IMR-90 (cell line): ENCODE measurements around the gene UBE2E2. TPM values are rescaled to one million over a fixed set of nuclear protein-coding genes. Genes with fewer than 3 reads are reported as not detected.

ENCODE experiments used
- ATAC-seq: fragments of 200-7000 bp; cut with Tn5 transposase; 2 replicates; pipeline ENCODE4 v1.9.1; 2020; ENCODE audit warnings: low read depth, mild to moderate bottlenecking, moderate library complexity
- BruUV-seq: library from RNA; stranded (reverse); fragments of 400-500 nt; replicated peaks from 2 replicates; lab custom pipeline; 2021; lab: Mats Ljungman, UMichigan
- CTCF ChIA-PET: fragments of 300-600 bp; formaldehyde crosslinking; extraction: SDS; loops from one replicate; lab custom pipeline; 2021; ENCODE audit warnings: antibody characterized with exemption; lab: Yijun Ruan, JAX
- POLR2A ChIA-PET: fragments of 300-600 bp; sonication (Branson Sonifier 250); formaldehyde crosslinking; loops from one replicate; lab custom pipeline; 2022; ENCODE audit warnings: antibody characterized with exemption; ENCODE audit not compliant: unreplicated experiment; lab: Charles Lee
- DNase-seq: peaks from one replicate; pipeline ENCODE4 v3.0.0; 2013
- H2AFZ ChIP-seq: replicated peaks from 2 replicates; pipeline ENCODE3; 2013; ENCODE audit warnings: low read length, mild to moderate bottlenecking; ENCODE audit not compliant: poor library complexity
- H2AK5ac ChIP-seq: 2 replicates; pipeline ENCODE4 v1.6.1; 2013; ENCODE audit warnings: low read depth, low read length, inconsistent platforms
- H2AK9ac ChIP-seq: replicated peaks from 2 replicates; pipeline ENCODE3; 2013; ENCODE audit warnings: mild to moderate bottlenecking, low read depth, low read length, moderate library complexity; ENCODE audit not compliant: poor library complexity
- H2BK120ac ChIP-seq: 2 replicates; pipeline ENCODE4 v1.6.1; 2013; ENCODE audit warnings: low read depth, low read length, inconsistent platforms
- H2BK15ac ChIP-seq: 3 replicates; pipeline ENCODE4 v1.6.1; 2013; ENCODE audit warnings: low read depth, low read length, inconsistent platforms
- H2BK20ac ChIP-seq: 2 replicates; pipeline ENCODE4 v1.6.1; 2013; ENCODE audit warnings: low read depth, mild to moderate bottlenecking, inconsistent platforms, low read length, moderate library complexity
- H2BK5ac ChIP-seq: 2 replicates; pipeline ENCODE4 v1.6.1; 2013; ENCODE audit warnings: mild to moderate bottlenecking, low read depth, low read length, inconsistent platforms; ENCODE audit not compliant: poor library complexity, severe bottlenecking
- H3K14ac ChIP-seq: replicated peaks from 2 replicates; pipeline ENCODE4 v1.6.1; 2013; ENCODE audit warnings: low read depth, low read length, inconsistent platforms
- H3K18ac ChIP-seq: 2 replicates; pipeline ENCODE4 v1.6.1; 2013; ENCODE audit warnings: low read depth, low read length, control low read depth
- H3K23ac ChIP-seq: 2 replicates; pipeline ENCODE4 v1.6.1; 2013; ENCODE audit warnings: low read depth, low read length, inconsistent platforms
- H3K27ac ChIP-seq: 2 replicates; pipeline ENCODE4 v1.5.1; 2013; ENCODE audit warnings: mild to moderate bottlenecking, control low read depth, low read length; ENCODE audit not compliant: insufficient read depth
- H3K27me3 ChIP-seq: 2 replicates; pipeline ENCODE4 v1.6.1; 2013; ENCODE audit warnings: low read length; ENCODE audit not compliant: control insufficient read depth, insufficient read depth
- H3K36me3 ChIP-seq: 2 replicates; pipeline ENCODE4 v1.6.1; 2013; ENCODE audit warnings: low read length, mixed read lengths; ENCODE audit not compliant: control insufficient read depth, insufficient read depth
- H3K4ac ChIP-seq: 2 replicates; pipeline ENCODE4 v1.6.1; 2013; ENCODE audit warnings: low read depth, low read length, inconsistent platforms
- H3K4me1 ChIP-seq: 2 replicates; pipeline ENCODE4 v1.6.1; 2013; ENCODE audit warnings: low read length, mixed read lengths; ENCODE audit not compliant: control insufficient read depth, insufficient read depth
- H3K4me2 ChIP-seq: 2 replicates; pipeline ENCODE4 v1.6.1; 2013; ENCODE audit warnings: low read depth, mild to moderate bottlenecking, control low read depth, low read length, moderate library complexity
- H3K4me3 ChIP-seq: 2 replicates; pipeline ENCODE4 v1.5.1; 2013; ENCODE audit warnings: low read depth, mild to moderate bottlenecking, control low read depth, low read length, moderate library complexity; ENCODE audit not compliant: insufficient read depth
- H3K56ac ChIP-seq: 2 replicates; pipeline ENCODE4 v1.6.1; 2013; ENCODE audit warnings: low read length, inconsistent platforms; ENCODE audit not compliant: insufficient read depth; ENCODE audit errors: extremely low read depth
- H3K79me1 ChIP-seq, 2 experiments: 2 replicates each; pipeline ENCODE4 v1.6.1; 2013; ENCODE audit warnings: low read length in 2 of 2, inconsistent platforms in 1 of 2, low read depth in 1 of 2
- H3K9ac ChIP-seq: 2 replicates; pipeline ENCODE4 v1.6.1; 2013; ENCODE audit warnings: low read depth, low read length, control low read depth
- H3K9me1 ChIP-seq: 2 replicates; pipeline ENCODE4 v1.6.1; 2013; ENCODE audit warnings: low read length, inconsistent platforms; ENCODE audit not compliant: insufficient read depth
- H3K9me3 ChIP-seq: 2 replicates; pipeline ENCODE4 v1.6.1; 2013; ENCODE audit warnings: low read length; ENCODE audit not compliant: control insufficient read depth, insufficient read depth
- H4K20me1 ChIP-seq: 2 replicates; pipeline ENCODE4 v1.6.1; 2013; ENCODE audit warnings: low read length, inconsistent platforms; ENCODE audit not compliant: insufficient read depth
- H4K5ac ChIP-seq: 2 replicates; pipeline ENCODE4 v1.6.1; 2013; ENCODE audit warnings: mild to moderate bottlenecking, low read depth, low read length, control low read depth
- H4K8ac ChIP-seq, 2 experiments: 2 replicates each; pipeline ENCODE4 v1.6.1; 2013; ENCODE audit warnings: low read depth in 2 of 2, low read length in 2 of 2, control low read depth in 1 of 2, inconsistent platforms in 1 of 2
- H4K91ac ChIP-seq: 2 replicates; pipeline ENCODE4 v1.6.1; 2013; ENCODE audit warnings: low read depth, low read length, inconsistent platforms; ENCODE audit not compliant: insufficient read depth
- FOS ChIP-seq: fragments of 150-350 bp; IDR thresholded peaks from 2 replicates; pipeline ENCODE4 v1.6.1; 2016; ENCODE audit warnings: low read depth, low read length
- MAZ ChIP-seq: IDR thresholded peaks from 2 replicates; pipeline ENCODE4 v1.6.1; 2012; ENCODE audit warnings: low read depth, mild to moderate bottlenecking, low read length, improper control_type of control experiment, moderate library complexity, borderline replicate concordance
- NFE2L2 ChIP-seq: fragments of 150-350 bp; IDR thresholded peaks from 2 replicates; pipeline ENCODE4 v1.6.1; 2016; ENCODE audit warnings: low read depth, mild to moderate bottlenecking, low read length
- RFX5 ChIP-seq: IDR thresholded peaks from 2 replicates; pipeline ENCODE4 v1.8.0; 2012; ENCODE audit warnings: low read depth, mild to moderate bottlenecking, low read length, moderate library complexity
- SMC3 ChIP-seq: fragments of 150-350 bp; IDR thresholded peaks from 2 replicates; pipeline ENCODE4 v1.6.1; 2016; ENCODE audit warnings: low read depth, mild to moderate bottlenecking, antibody characterized with exemption, low read length, moderate library complexity
- WGBS, 2 experiments: methylation state at CpG; one replicate each; pipeline versions ENCODE4 v1.1.5 to v1.1.7; 2013; ENCODE audit warnings: missing lambda C conversion rate in 2 of 2; ENCODE audit not compliant: insufficient read length in 1 of 2; ENCODE audit errors: extremely low coverage in 2 of 2; 5-methylcytosine and 5-hydroxymethylcytosine counted together
- dilution Hi-C: fragments of 300-500 bp; cut with HindIII; formaldehyde crosslinking; loops from one replicate; pipeline ENCODE4 v1.14.3; 2018; ENCODE audit warnings: low sequenced_read_pairs; ENCODE audit not compliant: unreplicated experiment
- in situ Hi-C: fragments of 300-500 bp; cut with MboI; formaldehyde crosslinking; loops from 3 replicates; pipeline ENCODE4 v1.14.3; 2019; ENCODE audit warnings: low sequenced_read_pairs, inconsistent platforms, mixed read lengths
- intact Hi-C: fragments of 100-400 bp; cut with micrococcal nuclease; formaldehyde crosslinking; loops from 2 replicates; pipeline ENCODE4 v1.10.0; 2022
- polyA plus RNA-seq, 3 experiments: library from polyadenylated mRNA; depleted of rRNA; stranded (reverse); fragments of >200 nt; gene quantifications; 2 replicates each; pipeline ENCODE4 v1.2.3, GENCODE V29; 2012; ENCODE audit warnings: low replicate concordance in 1 of 3
- total RNA-seq: library from RNA; depleted of rRNA; stranded (reverse); fragments of >200 nt; gene quantifications from 2 replicates; pipeline ENCODE4 v1.2.3, GENCODE V29; 2012

UBE2E2 gene
- total and polyA plus RNA-seq, 2 of the 4 experiments (the other 2 are of a cell fraction) = 18.6 to 32.7 TPM

- ATAC-seq (no peak), DNase-seq (peak; percentile 34)
- no peak overlapping the region for H4K91ac ChIP-seq
- H3K14ac ChIP-seq = no peak overlapping the region
- H4K5ac ChIP-seq = no peak overlapping the region
- no peak overlapping the region for H3K23ac ChIP-seq
- CTCF ChIA-PET = no interaction called here
- H4K8ac ChIP-seq = no peak overlapping the region
- no peaks in the 10 kb centered on the region for H3K9me3 ChIP-seq
- no peak overlapping the region for H2BK20ac ChIP-seq
- in situ Hi-C loops (no loop called here), intact Hi-C loops (no loop called here), dilution Hi-C loops (no loop called here)
- H3K4me1 ChIP-seq = peaks cover 5% of the 10 kb centered on the region; the same call in 1 of the 2 replicates
- no peak overlapping the region for H2AFZ ChIP-seq
- no peak overlapping the region for H3K18ac ChIP-seq
- peaks cover 3% of the 10 kb centered on the region in 2 experiments; a peak in 2 of 4 replicates for H3K79me1 ChIP-seq
- WGBS, 2 experiments = no CpG with 5 or more reads among the region's 2 CpGs
- no peak overlapping the region for H2BK120ac ChIP-seq
- peaks cover 3% of the 10 kb centered on the region; the same call in 1 of the 2 replicates for H4K20me1 ChIP-seq
- H2BK5ac ChIP-seq = no peak overlapping the region
- H3K36me3 ChIP-seq = no peaks in the 10 kb centered on the region
- H3K4me3 ChIP-seq = no peak overlapping the region
- H3K56ac ChIP-seq = no peak overlapping the region
- H3K27ac ChIP-seq = no peak overlapping the region
- H3K4ac ChIP-seq = no peak overlapping the region
- peaks cover 4% of the 10 kb centered on the region; the same call in 1 of the 2 replicates for H3K9me1 ChIP-seq
- H2BK15ac ChIP-seq = no peak overlapping the region
- no peaks in the 10 kb centered on the region for H3K27me3 ChIP-seq
- POLR2A ChIA-PET = no interaction called here
- TF ChIP-seq MAZ (no peak), NFE2L2 (no peak), FOS (no peak), RFX5 (no peak), SMC3 (no peak)
- no peak overlapping the region for H3K9ac ChIP-seq
- H2AK9ac ChIP-seq = no peak overlapping the region
- H3K4me2 ChIP-seq = no peak overlapping the region
- H2AK5ac ChIP-seq = no peak overlapping the region
- no TSS peak for BruUV-seq
These were observed 227.8 kb downstream of the UBE2E2 start for GRCh38 chr3:23430781-23431398.
